Hematopoietic multipotent progenitor cell treated with erythropoietin and hydrocortisone succinate and interleukin-3 and kit ligand, for 4 days (in vitro differentiated cells): Measurements from ENCODE around the gene ZCWPW1.

Experiments
- DNase-seq: peaks from one replicate; pipeline ENCODE4 v3.0.0-alpha.2; 2015

Gene ZCWPW1

GRCh38 chr7:100351657-100352058, 76.8 kb downstream of the ZCWPW1 start:
- DNase-seq, result no peak
